GM19463 (cell line): ENCODE results near the gene HLF.

Source experiments
- ATAC-seq: cut with Tn5 transposase; IDR thresholded peaks from one replicate; pipeline ENCODE4 v1.9.1; 2021; ENCODE audit warnings: mild to moderate bottlenecking, moderate library complexity; ENCODE audit not compliant: unreplicated experiment

The HLF gene

DNA sequence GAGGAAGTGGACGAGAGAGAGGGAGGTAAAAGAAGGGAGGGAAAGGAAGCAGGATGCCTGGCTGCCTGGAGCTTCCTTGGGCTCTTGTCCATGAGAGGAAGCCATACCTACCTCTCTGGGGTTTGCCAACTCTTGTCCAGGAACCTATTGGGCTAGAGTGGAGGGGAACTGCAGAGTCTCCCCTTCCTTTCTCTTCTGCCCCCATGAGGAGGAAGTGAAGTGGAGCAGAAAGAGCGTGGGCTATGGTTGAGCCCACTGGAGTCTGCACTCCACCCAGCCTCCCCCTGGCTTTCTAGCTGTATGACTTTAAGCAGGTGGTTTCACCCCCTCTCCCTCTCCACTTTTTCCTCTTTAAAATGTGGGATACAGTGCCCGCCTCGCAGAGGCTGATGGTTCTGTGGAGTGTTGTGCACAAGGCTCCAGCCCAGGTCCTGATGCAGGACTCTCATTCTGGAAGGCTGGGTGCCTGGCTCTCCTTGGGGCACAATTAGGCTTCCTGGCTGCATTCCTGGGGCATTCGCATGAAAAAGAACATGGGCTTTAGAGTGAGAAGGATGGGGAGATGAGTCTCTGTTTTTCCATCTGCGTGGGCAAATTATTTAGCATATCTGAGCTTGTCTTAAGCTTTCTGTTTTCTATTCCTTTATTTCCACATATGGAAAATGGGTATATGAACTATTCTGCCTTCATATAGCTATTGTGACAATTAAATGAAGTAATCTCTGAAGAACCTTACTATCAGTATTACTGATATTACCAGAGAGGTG is 40.7 kb downstream of the HLF start:
- ATAC-seq = no peak

DNA sequence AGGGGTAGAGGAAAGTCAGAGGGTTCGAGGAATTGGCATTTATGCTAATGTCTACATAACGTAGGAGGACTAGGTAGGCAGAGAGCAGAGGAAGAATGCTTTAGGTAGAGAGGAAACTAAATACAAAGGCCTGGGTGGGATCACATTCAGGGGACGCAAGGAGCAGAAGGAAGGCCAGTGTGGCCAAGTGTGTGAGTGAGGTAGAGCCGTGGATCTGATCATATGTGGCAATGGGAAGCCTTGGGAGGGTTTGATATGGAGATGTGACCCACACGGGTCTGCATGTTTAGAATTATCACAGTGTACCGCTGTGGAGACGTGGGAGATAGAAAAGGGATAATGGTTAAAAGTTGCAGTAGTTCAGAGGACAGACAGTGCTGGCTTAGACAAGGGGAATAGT is 43.1 kb downstream of the HLF start:
- ATAC-seq = no peak

DNA sequence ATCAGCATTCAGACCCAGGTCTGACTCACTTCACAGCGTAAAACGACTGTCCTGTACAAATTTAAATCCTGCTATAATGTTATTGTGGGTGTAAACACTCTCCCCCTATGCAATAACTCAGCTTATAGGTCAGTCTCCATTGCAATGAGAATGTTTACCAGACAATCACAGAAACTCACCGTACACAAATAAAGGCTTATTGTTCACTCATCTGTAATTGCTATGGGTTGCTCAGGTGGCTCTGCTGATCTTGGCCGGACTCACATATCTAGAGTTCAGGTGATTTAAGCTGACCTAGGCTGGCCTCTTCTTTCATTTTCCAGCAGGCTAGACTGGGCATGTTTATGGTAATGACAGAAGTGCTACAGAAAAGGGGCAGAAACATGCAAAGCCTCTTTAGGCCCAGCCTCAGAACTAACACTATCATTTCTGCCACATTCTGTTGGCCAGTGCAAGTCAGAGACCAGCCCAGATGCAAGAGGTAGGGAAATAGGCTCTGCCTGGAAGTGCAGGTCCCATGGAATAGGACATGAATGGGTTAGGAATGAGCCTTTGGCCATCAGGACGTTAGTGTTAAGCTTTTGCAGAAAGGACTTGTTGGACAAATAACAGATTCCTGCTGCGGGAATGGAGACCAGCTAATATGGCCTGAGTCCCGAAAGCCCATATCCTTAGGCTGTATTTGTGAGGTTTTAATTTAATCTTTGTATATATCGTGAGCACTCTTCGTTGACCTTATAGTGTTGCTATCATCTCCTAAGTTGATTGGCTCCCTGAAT is 44.0 kb downstream of the HLF start:
- no peak for ATAC-seq

DNA sequence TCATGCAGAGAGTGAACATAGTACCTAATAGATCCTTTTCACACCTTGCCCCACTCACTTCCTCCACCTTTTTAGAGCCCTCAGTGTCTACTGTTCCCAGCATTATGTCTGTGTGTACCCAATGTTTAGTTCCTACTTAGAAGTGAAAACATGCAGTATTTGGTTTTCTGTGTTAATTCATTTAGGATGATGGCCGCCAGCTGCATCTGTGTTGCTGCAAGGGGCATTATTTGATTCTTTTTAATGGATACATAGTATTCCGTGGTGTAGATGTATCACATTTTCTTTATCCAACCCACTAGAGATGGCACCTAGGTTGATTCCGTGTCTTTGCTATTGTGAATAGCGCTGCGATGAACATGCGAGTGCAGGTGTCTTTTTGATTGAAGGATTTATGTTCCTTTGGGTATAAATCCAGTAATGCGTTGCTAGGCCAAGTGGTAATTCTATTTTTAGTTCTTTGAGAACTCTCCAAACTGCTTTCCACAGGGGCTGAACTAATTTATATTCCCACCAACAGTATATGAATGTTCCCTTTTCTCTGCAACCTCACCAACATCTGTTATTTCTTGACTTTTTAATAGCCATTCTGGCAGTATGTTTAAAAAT is 47.1 kb downstream of the HLF start:
- ATAC-seq = no peak

DNA sequence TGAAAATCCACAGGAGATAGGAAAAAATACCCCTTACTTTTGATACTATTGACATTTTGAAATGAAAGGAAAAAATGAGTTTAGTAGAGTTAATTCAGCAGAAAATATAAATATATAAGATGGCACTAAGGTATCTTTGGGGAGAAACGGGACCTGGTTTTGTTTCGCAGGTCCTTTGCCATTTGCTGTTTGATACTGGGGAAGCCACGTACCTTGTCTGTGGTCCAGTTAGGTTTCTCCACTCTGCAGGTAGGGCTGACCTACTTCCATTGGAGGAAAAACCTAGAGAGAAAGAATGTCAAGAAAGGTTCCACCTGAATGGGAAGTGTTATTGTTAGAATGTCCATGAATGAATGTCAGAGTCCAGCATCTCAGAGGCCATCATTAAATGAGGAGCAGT is 48.1 kb downstream of the HLF start:
- ATAC-seq = no peak

DNA sequence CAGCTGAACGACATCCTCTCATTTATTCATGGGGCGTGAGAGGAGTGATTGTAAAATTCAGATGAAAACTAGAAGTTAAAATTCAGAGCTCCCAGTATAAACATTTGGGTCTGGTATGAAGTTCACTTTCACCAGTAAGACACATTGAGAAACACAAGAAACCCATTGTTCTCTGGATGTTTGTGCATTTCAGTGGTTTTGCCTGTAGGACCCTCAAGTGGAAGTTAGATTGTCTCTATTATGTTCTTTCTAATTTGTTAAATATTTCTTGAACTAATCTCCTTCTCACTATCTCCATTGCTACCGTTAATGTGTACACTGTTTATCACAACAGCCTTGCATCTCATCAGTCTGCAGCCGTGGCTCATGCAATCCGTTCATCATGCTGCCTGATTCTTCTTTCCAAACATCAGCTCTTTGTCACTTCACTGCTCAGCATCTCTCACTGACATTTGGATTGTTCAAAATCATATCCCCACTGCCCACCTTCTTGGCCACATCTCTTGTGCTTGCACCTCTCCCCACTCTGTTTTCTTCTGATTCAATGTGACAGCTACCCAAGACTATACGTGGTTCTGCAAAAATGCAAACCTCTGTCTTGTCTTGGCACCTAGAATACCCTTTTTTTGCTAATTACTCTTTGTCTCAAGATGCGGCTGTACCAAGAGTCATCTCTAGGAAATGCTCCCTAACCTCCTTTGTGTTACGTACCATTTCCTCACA is 49.5 kb downstream of the HLF start:
- no peak for ATAC-seq

DNA sequence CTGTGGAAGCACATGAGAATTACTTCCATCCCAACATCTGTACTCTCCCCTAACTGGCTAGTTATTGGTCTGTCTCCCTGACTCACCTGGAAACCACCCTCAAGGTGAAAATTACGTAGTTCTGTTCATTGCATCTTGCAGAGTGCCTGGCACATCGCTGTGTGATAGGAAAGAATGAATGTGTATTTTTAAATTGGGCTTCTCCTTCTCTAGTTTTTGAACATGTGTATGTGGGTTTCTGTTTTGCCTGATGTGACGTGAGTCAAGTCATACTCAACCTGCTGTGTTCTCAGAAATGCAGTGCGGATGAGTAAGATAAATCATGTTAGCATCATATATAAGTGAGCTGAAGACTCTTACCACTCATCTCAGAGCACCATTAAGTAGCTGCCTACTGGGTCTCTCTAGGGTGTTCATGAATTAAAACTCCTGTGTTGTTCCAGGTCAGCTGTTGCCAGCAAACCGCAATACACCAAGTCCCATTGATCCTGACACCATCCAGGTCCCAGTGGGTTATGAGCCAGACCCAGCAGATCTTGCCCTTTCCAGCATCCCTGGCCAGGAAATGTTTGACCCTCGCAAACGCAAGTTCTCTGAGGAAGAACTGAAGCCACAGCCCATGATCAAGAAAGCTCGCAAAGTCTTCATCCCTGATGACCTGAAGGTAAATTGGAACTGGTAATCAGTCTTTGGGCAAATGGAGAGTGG is 50.2 kb downstream of the HLF start:
- no peak for ATAC-seq

DNA sequence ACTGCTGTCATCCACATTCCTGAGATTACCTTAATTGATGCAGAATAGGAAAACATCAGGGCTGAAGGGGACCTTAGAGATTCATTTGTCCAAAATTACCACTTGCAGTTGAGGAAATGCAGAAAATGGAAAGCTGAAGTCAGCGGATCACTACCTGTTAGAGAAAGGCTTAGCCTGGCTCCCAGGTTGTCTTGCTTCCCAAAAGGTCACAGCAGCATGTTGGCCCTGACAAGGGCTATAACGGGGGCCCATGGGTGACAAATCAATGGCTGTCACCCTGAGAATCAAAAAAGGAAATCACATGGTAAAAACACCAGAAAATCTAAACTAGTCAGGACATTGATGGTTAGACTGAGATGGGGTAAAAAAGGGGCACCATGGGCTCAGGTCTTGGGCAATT is 51.7 kb downstream of the HLF start:
- ATAC-seq = no peak

DNA sequence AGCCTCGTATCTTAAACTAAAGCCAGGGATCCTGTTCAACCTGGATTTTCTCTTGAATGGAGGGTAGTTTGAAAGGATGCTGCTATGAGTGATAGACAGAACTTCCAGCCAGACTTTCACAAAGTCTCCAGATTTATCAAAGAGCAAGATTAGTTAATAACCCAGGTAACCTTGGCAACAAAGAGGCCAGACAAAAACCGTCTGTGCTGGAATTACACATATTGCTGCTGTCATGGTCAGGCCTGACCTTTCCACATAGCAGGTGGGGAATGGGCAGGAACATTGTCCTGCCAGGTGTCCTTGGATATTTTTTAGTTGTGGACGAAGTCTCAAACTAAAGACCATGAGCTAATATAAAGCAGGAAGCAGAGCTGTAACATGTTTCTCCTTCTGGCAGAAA is 52.5 kb downstream of the HLF start:
- no peak for ATAC-seq

DNA sequence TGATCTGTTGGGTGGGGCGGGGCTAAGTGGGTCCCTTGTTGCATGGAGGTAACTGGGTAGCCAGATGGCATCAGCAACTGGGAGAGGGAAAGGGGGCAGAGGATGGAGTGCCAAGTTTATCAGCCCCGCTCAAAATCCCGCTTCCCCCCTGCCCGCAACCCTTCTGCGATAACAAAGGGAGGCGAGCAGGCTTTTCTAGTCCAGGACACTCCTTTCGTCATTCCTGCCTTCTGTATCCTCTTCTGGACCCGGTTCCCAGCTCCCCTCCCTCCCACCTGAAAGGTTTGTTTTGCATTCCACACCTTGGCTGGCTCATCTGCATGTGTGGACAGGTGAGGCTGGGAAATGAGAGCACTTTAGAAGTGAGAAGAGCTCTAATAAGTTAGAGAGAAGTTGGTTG is 53.3 kb downstream of the HLF start:
- ATAC-seq = no peak

DNA sequence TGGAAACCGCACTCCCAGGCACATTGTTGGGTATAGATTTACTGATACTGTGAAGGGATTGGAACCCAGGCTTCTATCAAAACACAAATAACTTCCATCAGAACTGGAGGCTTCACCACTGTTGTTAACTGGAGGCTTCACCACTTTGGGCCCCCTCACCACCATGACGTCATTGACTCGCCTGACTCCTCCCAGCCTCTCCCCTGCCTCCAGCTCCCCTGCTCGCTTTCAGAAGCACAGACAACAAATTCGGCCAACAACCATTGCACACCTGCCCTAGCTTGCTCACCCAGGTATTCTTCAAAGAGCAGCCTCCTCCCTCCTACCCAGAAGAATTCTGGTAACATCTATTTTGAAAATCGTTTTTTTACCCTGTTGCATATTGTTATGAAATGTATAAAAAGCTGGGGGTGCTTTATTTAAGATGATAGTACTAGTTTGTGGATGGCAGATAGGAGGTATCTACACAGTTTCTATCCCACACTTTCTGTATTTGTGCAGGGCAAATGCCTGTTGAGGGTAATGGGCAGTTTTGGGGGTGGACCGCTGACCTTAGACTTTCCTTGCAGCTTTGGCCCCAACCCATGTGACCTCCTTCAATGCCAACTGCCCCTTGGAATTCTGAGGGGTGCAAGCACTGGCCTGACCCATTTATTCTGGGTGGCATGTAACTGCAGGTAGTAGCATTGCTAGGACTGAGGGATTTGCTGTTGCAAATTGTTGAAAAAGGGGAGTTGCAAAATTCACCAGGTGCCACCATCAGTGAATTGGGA is 54.1 kb downstream of the HLF start:
- ATAC-seq = no peak

DNA sequence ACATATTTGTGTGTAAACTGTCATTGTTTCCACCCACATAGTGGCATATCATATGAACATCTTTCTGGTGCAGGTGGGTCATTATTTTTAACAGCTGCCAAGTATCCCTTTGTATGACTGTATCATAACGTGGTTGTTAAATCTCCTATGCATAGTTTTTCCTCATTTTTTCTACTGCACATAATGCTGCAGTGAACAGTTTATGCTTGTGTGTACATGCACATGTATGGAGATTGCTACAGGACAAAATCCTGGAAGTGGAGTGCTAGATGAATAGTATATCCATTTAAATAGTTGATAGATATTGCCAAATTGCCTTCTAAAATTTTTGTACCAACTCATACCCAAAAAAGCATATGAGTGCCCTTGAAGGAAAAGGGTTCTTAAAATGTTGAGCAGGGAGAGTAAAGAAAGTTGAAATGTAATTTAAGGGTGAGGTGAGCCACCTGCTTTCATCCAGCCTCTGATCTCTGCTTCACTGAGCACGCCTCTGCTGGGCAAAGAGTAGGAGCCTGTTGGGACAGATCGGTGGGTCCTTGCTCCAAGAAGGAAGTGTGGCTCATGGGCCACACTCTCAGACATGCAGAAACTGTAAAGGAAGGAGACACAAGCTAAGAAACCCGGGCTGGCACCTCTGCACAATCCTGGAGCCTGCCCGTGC is 55.3 kb downstream of the HLF start:
- ATAC-seq = no peak

DNA sequence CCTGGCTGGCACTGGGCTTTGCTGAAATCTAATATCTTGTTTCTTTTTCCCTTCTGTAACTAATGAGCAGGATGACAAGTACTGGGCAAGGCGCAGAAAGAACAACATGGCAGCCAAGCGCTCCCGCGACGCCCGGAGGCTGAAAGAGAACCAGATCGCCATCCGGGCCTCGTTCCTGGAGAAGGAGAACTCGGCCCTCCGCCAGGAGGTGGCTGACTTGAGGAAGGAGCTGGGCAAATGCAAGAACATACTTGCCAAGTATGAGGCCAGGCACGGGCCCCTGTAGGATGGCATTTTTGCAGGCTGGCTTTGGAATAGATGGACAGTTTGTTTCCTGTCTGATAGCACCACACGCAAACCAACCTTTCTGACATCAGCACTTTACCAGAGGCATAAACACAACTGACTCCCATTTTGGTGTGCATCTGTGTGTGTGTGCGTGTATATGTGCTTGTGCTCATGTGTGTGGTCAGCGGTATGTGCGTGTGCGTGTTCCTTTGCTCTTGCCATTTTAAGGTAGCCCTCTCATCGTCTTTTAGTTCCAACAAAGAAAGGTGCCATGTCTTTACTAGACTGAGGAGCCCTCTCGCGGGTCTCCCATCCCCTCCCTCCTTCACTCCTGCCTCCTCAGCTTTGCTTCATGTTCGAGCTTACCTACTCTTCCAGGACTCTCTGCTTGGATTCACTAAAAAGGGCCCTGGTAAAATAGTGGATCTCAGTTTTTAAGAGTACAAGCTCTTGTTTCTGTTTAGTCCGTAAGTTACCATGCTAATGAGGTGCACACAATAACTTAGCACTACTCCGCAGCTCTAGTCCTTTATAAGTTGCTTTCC is 56.0 kb downstream of the HLF start:
- no peak for ATAC-seq

DNA sequence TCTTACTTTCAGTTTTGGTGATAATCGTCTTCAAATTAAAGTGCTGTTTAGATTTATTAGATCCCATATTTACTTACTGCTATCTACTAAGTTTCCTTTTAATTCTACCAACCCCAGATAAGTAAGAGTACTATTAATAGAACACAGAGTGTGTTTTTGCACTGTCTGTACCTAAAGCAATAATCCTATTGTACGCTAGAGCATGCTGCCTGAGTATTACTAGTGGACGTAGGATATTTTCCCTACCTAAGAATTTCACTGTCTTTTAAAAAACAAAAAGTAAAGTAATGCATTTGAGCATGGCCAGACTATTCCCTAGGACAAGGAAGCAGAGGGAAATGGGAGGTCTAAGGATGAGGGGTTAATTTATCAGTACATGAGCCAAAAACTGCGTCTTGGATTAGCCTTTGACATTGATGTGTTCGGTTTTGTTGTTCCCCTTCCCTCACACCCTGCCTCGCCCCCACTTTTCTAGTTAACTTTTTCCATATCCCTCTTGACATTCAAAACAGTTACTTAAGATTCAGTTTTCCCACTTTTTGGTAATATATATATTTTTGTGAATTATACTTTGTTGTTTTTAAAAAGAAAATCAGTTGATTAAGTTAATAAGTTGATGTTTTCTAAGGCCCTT is 56.8 kb downstream of the HLF start:
- no peak for ATAC-seq

DNA sequence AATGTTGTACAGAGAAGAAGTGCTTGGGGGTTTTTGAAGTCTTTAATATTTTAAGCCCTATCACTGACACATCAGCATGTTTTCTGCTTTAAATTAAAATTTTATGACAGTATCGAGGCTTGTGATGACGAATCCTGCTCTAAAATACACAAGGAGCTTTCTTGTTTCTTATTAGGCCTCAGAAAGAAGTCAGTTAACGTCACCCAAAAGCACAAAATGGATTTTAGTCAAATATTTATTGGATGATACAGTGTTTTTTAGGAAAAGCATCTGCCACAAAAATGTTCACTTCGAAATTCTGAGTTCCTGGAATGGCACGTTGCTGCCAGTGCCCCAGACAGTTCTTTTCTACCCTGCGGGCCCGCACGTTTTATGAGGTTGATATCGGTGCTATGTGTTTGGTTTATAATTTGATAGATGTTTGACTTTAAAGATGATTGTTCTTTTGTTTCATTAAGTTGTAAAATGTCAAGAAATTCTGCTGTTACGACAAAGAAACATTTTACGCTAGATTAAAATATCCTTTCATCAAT is 57.8 kb downstream of the HLF start:
- ATAC-seq = no peak

DNA sequence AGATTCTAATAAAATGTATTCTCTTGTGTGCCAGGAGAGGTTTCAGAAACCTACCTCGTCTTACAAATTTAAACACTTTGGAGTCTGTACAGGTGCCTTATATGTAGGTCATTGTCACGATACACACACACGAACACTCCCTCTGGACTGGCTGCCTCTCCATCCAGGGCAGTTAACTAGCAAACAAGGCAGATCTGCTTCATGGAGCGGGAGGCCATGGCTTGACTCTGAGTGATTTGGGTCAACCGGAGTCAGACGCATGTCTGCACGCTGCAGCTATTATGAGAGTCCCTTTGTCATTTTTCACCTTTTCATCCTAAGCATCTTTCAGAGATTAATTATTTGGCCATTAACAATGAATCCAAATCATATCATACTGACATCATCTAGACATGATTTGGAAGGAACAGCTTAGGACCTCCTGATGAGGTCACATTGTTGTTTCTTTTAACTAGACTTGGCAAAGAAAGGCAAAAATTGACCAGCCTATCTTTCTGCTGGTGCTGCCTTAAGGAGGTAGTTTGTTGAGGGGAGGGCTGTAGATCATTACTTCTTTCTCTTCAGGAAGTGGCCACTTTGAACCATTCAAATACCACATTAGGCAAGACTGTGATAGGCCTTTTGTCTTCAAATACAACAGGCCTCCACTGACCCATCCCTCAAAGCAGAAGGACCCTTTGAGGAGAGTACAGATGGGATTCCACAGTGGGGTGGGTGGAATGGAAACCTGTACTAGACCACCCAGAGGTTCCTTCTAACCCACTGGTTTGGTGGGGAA is 58.9 kb downstream of the HLF start:
- ATAC-seq = no peak

DNA sequence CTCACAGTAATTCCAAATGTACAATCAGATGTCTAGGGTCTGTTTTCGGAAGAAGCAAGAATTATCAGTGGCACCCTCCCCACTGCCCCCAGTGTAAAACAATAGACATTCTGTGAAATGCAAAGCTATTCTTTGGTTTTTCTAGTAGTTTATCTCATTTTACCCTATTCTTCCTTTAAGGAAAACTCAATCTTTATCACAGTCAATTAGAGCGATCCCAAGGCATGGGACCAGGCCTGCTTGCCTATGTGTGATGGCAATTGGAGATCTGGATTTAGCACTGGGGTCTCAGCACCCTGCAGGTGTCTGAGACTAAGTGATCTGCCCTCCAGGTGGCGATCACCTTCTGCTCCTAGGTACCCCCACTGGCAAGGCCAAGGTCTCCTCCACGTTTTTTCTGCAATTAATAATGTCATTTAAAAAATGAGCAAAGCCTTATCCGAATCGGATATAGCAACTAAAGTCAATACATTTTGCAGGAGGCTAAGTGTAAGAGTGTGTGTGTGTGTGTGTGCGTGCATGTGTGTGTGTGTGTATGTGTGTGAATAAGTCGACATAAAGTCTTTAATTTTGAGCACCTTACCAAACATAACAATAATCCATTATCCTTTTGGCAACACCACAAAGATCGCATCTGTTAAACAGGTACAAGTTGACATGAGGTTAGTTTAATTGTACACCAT is 59.7 kb downstream of the HLF start:
- ATAC-seq = no peak
